H9 (cell line): ENCODE data around the gene THOP1. TPM values are rescaled to one million over a fixed set of nuclear protein-coding genes. Genes with fewer than 3 reads are reported as not detected.
A peak's percentile ranks its signal among the peaks of the same experiment; 100 is the strongest.

ENCODE experiments used
- DNase-seq: peaks from one replicate; pipeline ENCODE4 v3.0.0-alpha.2; 2017
- H2AFZ ChIP-seq: one replicate; pipeline ENCODE4 v1.6.1; 2013; ENCODE audit warnings: mild to moderate bottlenecking, low read length, control low read depth, moderate library complexity
- H2AK5ac ChIP-seq: 2 replicates; pipeline ENCODE4 v1.6.1; 2013; ENCODE audit warnings: low read length, control low read depth, mixed read lengths; ENCODE audit not compliant: insufficient read length
- H2BK120ac ChIP-seq: one replicate; pipeline ENCODE4 v1.6.1; 2013; ENCODE audit warnings: low read depth, mild to moderate bottlenecking, low read length, control low read depth, inconsistent platforms; ENCODE audit not compliant: poor library complexity, severe bottlenecking
- H2BK12ac ChIP-seq: 2 replicates; pipeline ENCODE4 v1.6.1; 2013; ENCODE audit warnings: low read length, control low read depth, mixed read lengths, low read depth; ENCODE audit not compliant: insufficient read length
- H2BK15ac ChIP-seq: 2 replicates; pipeline ENCODE4 v1.6.1; 2013; ENCODE audit warnings: low read depth, low read length, control low read depth
- H2BK20ac ChIP-seq: one replicate; pipeline ENCODE4 v1.6.1; 2013; ENCODE audit warnings: low read depth, mild to moderate bottlenecking, low read length, control low read depth, inconsistent platforms; ENCODE audit not compliant: poor library complexity, severe bottlenecking
- H2BK5ac ChIP-seq: 2 replicates; pipeline ENCODE4 v1.6.1; 2013; ENCODE audit warnings: low read length, control low read depth, mixed read lengths; ENCODE audit not compliant: insufficient read length
- H3K14ac ChIP-seq: 2 replicates; pipeline ENCODE4 v1.6.1; 2013; ENCODE audit warnings: low read length, control low read depth; ENCODE audit not compliant: insufficient read depth
- H3K18ac ChIP-seq: 2 replicates; pipeline ENCODE4 v1.6.1; 2013; ENCODE audit warnings: low read depth, mild to moderate bottlenecking, mixed read lengths, low read length, control low read depth; ENCODE audit not compliant: insufficient read length
- H3K23ac ChIP-seq: 2 replicates; pipeline ENCODE4 v1.6.1; 2013; ENCODE audit warnings: low read length, control low read depth, mixed read lengths, low read depth; ENCODE audit not compliant: insufficient read length
- H3K23me2 ChIP-seq: 2 replicates; pipeline ENCODE4 v1.6.1; 2013; ENCODE audit warnings: low read depth, mild to moderate bottlenecking, mixed read lengths, low read length, control low read depth; ENCODE audit not compliant: insufficient read length, poor library complexity, severe bottlenecking
- H3K27ac ChIP-seq: 2 replicates; pipeline ENCODE4 v1.5.1; 2013; ENCODE audit warnings: low read length, control low read depth, mixed read lengths, low read depth; ENCODE audit not compliant: insufficient read length
- H3K27me3 ChIP-seq: 2 replicates; pipeline ENCODE4 v1.6.1; 2013; ENCODE audit warnings: low read length, control low read depth, inconsistent platforms; ENCODE audit not compliant: insufficient read depth
- H3K4ac ChIP-seq: 2 replicates; pipeline ENCODE4 v1.6.1; 2013; ENCODE audit warnings: low read depth, mild to moderate bottlenecking, control low read depth, inconsistent platforms, low read length, moderate library complexity
- H3K4me1 ChIP-seq: 2 replicates; pipeline ENCODE4 v1.6.1; 2013; ENCODE audit warnings: low read length, control low read depth, inconsistent platforms; ENCODE audit not compliant: insufficient read depth
- H3K4me2 ChIP-seq: 2 replicates; pipeline ENCODE4 v1.6.1; 2013; ENCODE audit warnings: low read length, control low read depth, mixed read lengths; ENCODE audit not compliant: insufficient read length, insufficient read depth
- H3K56ac ChIP-seq: 2 replicates; pipeline ENCODE4 v1.6.1; 2013; ENCODE audit warnings: low read depth, mild to moderate bottlenecking, mixed read lengths, low read length, control low read depth; ENCODE audit not compliant: insufficient read length
- H3K79me1 ChIP-seq: 2 replicates; pipeline ENCODE4 v1.6.1; 2013; ENCODE audit warnings: low read depth, mild to moderate bottlenecking, moderate library complexity, low read length, control low read depth, inconsistent platforms; ENCODE audit not compliant: insufficient read depth, poor library complexity, severe bottlenecking
- H3K79me2 ChIP-seq: 2 replicates; pipeline ENCODE4 v1.6.1; 2013; ENCODE audit warnings: low read length, control low read depth, inconsistent platforms; ENCODE audit not compliant: insufficient read depth
- H3K9ac ChIP-seq: 2 replicates; pipeline ENCODE4 v1.6.1; 2013; ENCODE audit warnings: low read length, control low read depth, mixed read lengths; ENCODE audit not compliant: insufficient read length; ENCODE audit errors: extremely low read depth
- H3K9me3 ChIP-seq: one replicate; pipeline ENCODE4 v1.6.1; 2013; ENCODE audit warnings: low read depth, low read length, inconsistent platforms; ENCODE audit not compliant: control insufficient read depth
- H3T11ph ChIP-seq: one replicate; pipeline ENCODE4 v1.6.1; 2013; ENCODE audit warnings: mild to moderate bottlenecking, low read length, control low read depth, inconsistent platforms
- H4K20me1 ChIP-seq: one replicate; pipeline ENCODE4 v1.6.1; 2013; ENCODE audit not compliant: control insufficient read depth, insufficient read length, insufficient read depth
- H4K5ac ChIP-seq: 2 replicates; pipeline ENCODE4 v1.6.1; 2013; ENCODE audit warnings: low read depth, mild to moderate bottlenecking, mixed read lengths, low read length, control low read depth; ENCODE audit not compliant: insufficient read length
- H4K8ac ChIP-seq: replicated peaks from 2 replicates; pipeline ENCODE4 v1.6.1; 2013; ENCODE audit warnings: low read length, control low read depth, mixed read lengths, low read depth; ENCODE audit not compliant: insufficient read length
- H4K91ac ChIP-seq: 2 replicates; pipeline ENCODE4 v1.6.1; 2013; ENCODE audit warnings: low read depth, mild to moderate bottlenecking, moderate library complexity, mixed read lengths, low read length, control low read depth; ENCODE audit not compliant: insufficient read length
- H3K27ac Mint-ChIP-seq, 3 experiments: 2 replicates in 2 of 3; 3 replicates in 1 of 3; pipeline ENCODE4 v1.8.0; 2020 to 2021; ENCODE audit warnings: mixed read lengths in 3 of 3, mild to moderate bottlenecking in 1 of 3, moderate library complexity in 1 of 3
- H3K27me3 Mint-ChIP-seq: 2 replicates; pipeline ENCODE4 v1.8.0; 2021; ENCODE audit warnings: low read depth, mild to moderate bottlenecking, moderate library complexity, mixed read lengths
- H3K36me3 Mint-ChIP-seq, 3 experiments: 2 replicates in 2 of 3; 3 replicates in 1 of 3; pipeline ENCODE4 v1.8.0; 2020 to 2021; ENCODE audit warnings: low read depth in 3 of 3, mixed read lengths in 3 of 3; ENCODE audit not compliant: insufficient read depth in 1 of 3
- H3K4me1 Mint-ChIP-seq, 2 experiments: 2 replicates each; pipeline ENCODE4 v1.8.0; 2020; ENCODE audit warnings: mixed read lengths in 2 of 2
- H3K4me3 Mint-ChIP-seq, 2 experiments: 2 replicates in 1 of 2; 3 replicates in 1 of 2; pipeline ENCODE4 v1.8.0; 2020 to 2021; ENCODE audit warnings: mild to moderate bottlenecking in 2 of 2, mixed read lengths in 2 of 2, moderate library complexity in 1 of 2
- H3K9me3 Mint-ChIP-seq, 2 experiments: 2 replicates in 1 of 2; 3 replicates in 1 of 2; pipeline ENCODE4 v1.8.0; 2020; ENCODE audit warnings: mild to moderate bottlenecking in 2 of 2, mixed read lengths in 2 of 2, moderate library complexity in 1 of 2
- CTCF ChIP-seq: fragments of 200-600 bp; sonication (generic); conservative IDR thresholded peaks from 3 replicates; pipeline ENCODE4 v1.8.0; 2021; ENCODE audit warnings: antibody characterized with exemption, mild to moderate bottlenecking
- WGBS: extraction: QIAGEN DNeasy Blood & Tissue Kit; methylation state at CpG from one replicate; pipeline ENCODE4 v1.1.7; 2013; ENCODE audit warnings: missing lambda C conversion rate, low lambda C conversion rate, mixed read lengths; ENCODE audit not compliant: insufficient read length; ENCODE audit errors: extremely low coverage; 5-methylcytosine and 5-hydroxymethylcytosine counted together
- total RNA-seq: library from RNA; stranded (reverse); gene quantifications from 2 replicates; pipeline ENCODE4 v1.2.1, GENCODE V29; 2021

Gene THOP1
- total RNA-seq, 1 experiment from 2014 or later: 150 TPM

- no CpG with 5 or more reads among the region's 29 CpGs for WGBS
- Histone ChIP-seq H3K23me2 (no peaks in the 10 kb centered on the region), H2BK15ac (no peak overlapping the region), H3K79me2 (no peaks in the 10 kb centered on the region), H3K18ac (no peak overlapping the region), H4K8ac (no peak overlapping the region), H3K27me3 (no peaks in the 10 kb centered on the region), H3K27ac (no peak overlapping the region), H3K9ac (no peak overlapping the region), H4K91ac (no peak overlapping the region), H3K14ac (no peak overlapping the region), H2BK120ac (no peak overlapping the region), H3K4me2 (no peak overlapping the region), H2AFZ (no peak overlapping the region), H3K23ac (no peak overlapping the region), H4K5ac (no peak overlapping the region), H2BK20ac (no peak overlapping the region), H3T11ph (no peak overlapping the region), H2BK5ac (no peak overlapping the region), H2BK12ac (no peak overlapping the region), H4K20me1 (no peaks in the 10 kb centered on the region), H3K79me1 (peaks cover 4% of the 10 kb centered on the region), H3K4me1 (no peaks in the 10 kb centered on the region), H2AK5ac (no peak overlapping the region), H3K9me3 (no peaks in the 10 kb centered on the region), H3K4ac (no peak overlapping the region), H3K56ac (no peak overlapping the region)
- H3K27ac Mint-ChIP-seq: peak overlapping the region in 2 of 3 experiments; percentile 28 to 44; a peak in 1 of 7 replicates
- peaks cover 19 to 75% (median 75%) of the 10 kb centered on the region in 3 experiments for H3K36me3 Mint-ChIP-seq
- DNase-seq: no peak
- no peak overlapping the region; a peak in 1 of 5 replicates for H3K4me3 Mint-ChIP-seq
- no peaks in the 10 kb centered on the region for H3K9me3 Mint-ChIP-seq
- H3K4me1 Mint-ChIP-seq: no peaks in the 10 kb centered on the region
- no peak for TF ChIP-seq CTCF
- H3K27me3 Mint-ChIP-seq: no peaks in the 10 kb centered on the region
These were observed 18.3 kb downstream of the THOP1 start for GRCh38 chr19:2803486-2804155.
